A204.1 (cell line): Measurements from ENCODE around the gene FBXO48.

Source experiments
- FAIRE-seq: peaks from 2 replicates; lab custom pipeline; 2012; peaks lifted over from hg19 to GRCh38; lab: Jason Lieb, UNC

The FBXO48 gene

GRCh38 chr2:68435615-68436014, 31.5 kb downstream of the FBXO48 start:
- FAIRE-seq, result no peak

DNA sequence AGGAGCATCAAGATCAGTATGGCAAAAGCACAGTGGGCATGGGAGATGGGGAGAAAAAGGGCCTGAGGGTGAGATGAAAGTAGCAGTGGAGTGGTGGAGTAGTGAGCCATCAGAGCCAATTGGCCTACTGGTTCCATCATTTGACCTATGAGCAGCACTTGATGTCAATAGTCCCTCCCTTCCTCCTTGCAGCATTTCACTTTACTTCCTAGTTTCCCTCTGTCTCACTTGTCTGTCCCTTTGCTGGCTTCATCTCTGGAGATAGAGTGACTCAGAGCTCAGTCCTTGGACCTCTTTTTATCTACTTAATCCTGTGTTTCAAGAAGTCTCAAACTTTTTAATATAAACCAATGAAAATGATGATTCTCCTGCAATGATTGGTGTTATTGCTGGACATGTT, 32.1 kb downstream of the FBXO48 start:
- FAIRE-seq, result no peak

- FAIRE-seq, result no peak
Measured at GRCh38 chr2:68432696-68433658, 34.1 kb downstream of the FBXO48 start.

DNA sequence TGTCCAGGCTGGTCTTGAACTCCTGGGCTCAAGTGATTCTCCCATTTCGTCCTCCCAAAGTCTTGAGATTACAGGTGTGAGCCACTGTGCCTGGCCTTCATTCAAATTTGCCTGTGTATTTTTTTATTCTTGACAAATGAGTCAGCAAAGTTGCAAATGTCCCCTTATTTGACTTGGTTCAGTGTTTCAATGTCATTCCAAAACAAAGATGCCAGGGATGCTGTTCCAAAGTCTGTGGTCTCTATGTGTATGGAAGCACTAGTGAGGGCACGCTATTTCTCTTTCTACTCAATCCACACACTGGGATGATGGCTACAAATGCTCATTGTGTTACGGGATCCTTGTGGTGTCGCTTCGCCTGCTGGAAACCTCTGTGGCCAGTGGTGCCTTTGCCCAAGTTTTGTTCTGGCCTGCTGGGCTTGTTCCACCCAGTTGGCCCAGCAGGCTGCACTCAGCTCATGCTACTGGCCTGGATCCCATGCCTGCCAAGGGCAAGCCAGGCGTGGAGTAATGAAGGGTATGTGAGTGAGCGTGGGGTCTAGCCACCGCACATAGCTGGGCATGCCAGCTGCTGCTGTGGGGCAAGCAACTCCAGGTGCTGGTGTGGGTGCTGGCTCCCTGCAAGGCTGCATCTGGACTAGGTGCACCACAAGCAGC, 35.6 kb downstream of the FBXO48 start:
- FAIRE-seq, result no peak

GRCh38 chr2:68429311-68429826, 37.7 kb downstream of the FBXO48 start:
- FAIRE-seq, result no peak

GRCh38 chr2:68428746-68429145, 38.3 kb downstream of the FBXO48 start:
- FAIRE-seq, result no peak

DNA sequence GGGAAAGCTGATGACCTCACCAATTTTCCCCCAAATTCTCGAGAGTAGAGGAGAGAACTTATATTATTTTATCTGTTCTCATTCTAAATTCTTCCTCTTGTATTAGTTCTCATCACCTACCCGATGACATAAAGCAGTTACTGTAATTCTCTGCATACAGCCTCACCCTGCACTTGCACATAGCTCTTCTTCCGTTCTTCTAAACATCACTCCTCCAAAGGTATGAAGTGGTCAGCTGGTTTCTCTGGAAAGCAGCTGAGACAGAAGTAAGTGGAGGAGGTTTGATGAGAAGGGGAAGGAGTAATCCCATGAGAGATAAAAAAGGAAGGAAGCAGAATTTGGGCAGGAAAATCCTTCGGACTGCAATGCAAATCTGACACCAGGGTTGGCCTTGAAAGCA, 39.0 kb downstream of the FBXO48 start:
- FAIRE-seq, result no peak

DNA sequence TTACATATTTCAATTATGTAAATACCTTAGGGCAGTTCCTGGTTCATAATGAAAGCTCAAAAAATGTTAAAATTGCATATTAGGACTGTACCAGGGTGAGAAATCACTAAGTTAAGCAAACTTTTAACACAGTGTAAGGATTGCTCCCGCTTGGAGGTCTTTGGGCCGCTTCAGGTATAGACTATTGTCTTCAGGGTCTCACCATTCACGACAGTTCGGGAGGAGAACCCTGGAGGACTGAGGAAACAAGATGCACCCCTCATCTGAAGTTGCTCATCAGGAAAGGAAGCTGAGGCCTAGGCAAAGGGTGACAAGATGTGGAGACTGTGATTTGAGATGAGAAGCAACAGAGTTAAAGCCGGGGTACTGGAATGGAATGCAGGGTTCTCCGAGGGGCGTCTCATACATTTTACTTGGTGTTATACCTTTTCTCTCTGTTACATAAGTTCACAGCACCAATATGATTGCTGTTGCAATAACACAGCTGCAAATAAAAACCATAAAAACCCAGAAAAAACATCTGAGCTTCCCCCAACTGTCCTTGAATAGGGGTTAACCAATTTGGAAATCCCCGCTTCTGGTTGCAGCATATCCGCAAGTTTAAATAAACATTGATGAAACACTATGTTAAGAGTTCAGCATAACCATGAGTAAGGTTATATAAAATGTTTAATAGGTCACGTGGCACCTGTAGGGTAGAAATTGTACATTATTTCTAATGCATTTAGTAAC, 40.1 kb downstream of the FBXO48 start:
- no peak for FAIRE-seq

- no peak for FAIRE-seq
Measured at GRCh38 chr2:68426446-68426845, 40.6 kb downstream of the FBXO48 start.

GRCh38 chr2:68425503-68425902, 41.6 kb downstream of the FBXO48 start:
- FAIRE-seq, result no peak

GRCh38 chr2:68423966-68424650, 43.0 kb downstream of the FBXO48 start:
- FAIRE-seq, result no peak

- FAIRE-seq, result no peak
Measured at GRCh38 chr2:68420254-68420910, 46.7 kb downstream of the FBXO48 start.

GRCh38 chr2:68418855-68419254, 48.2 kb downstream of the FBXO48 start:
- no peak for FAIRE-seq

GRCh38 chr2:68418419-68418818, 48.7 kb downstream of the FBXO48 start:
- no peak for FAIRE-seq

GRCh38 chr2:68417926-68418325, 49.2 kb downstream of the FBXO48 start:
- FAIRE-seq, result no peak

DNA sequence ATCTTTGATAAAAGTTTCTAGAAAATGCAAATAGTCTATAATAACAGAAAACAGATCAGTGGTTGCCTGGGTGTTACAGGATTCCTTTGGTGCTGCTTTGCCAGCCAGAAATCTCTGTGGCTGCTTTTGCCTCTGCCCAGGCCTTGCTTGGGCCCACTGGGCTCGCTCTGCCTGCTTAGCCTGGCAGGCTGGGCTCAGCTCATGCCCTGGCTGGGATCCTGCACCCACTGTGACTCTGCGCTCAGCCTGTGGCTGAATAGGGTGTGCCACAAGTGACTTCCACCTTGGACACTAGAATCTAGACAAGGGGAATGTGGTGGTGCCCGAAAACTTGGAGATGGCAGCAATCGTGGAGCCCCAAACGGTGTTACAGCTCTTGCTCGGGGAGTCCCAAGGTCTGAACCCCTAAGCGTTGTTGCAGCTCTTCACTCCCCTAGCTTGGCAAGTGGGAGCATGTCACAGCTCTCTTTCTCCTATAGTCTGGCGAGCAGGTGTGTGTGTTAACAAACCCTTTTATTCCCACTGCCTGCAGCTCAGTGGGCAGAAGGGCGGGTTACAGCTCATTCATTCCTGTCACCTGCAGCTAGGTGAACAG, 50.9 kb downstream of the FBXO48 start:
- no peak for FAIRE-seq

- FAIRE-seq, result no peak
Measured at GRCh38 chr2:68415521-68415920, 51.6 kb downstream of the FBXO48 start.

DNA sequence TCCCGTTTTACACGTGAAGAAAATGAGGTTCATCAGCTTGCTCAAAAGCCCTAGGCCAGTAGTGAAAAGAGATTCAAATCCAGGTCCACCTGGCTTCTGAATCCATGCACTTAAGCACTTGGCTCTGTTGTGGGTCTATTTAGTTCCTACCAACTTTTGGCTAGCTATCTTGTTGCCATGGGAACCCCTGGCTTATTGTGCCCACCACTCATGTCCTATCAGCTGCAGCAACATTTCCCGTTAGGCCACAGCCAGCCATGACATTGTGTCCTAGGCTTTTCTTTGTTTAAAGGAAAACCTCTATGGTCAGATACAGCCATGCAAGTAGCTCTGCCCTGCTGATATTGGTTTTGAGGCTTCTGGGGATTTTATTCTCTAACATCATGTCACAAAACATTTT, 52.2 kb downstream of the FBXO48 start:
- FAIRE-seq, result no peak

- no peak for FAIRE-seq
Measured at GRCh38 chr2:68414452-68414851, 52.6 kb downstream of the FBXO48 start.

DNA sequence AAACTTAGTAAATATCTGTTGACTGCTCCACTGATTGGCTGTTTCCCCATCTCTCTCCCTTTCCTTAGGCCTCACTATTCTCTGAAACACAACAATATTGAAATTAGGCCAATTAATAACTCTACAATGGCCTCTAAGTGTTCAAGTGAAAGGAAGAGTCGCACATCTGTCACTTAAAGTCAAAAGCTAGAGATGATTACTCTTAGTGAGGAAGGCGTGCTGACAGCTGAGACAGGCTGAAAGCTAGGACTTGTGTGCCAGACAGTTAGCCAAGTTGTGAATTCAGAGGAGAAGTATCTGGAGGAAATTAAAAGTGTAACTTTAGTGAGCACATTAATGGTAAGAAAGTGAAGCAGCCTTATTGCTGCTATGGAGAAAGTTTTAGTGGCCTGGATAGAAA, 53.6 kb downstream of the FBXO48 start:
- no peak for FAIRE-seq
